ENCODE results near the gene DHFR. TPM values are rescaled to one million over a fixed set of nuclear protein-coding genes. Genes with fewer than 3 reads are reported as not detected.
A peak's percentile ranks its signal among the peaks of the same experiment; 100 is the strongest.

DHFR gene
- total and polyA plus RNA-seq, 4 donors: 41.2 to 58.9 (median 45.1) TPM

- peak in 1 of 6 donors; percentile 2 for DNase-seq (ENCODE audit: low read depth in 4 of 6, low spot score in 6 of 6)
- Histone ChIP-seq H3K27me3 (ENCODE audit: control insufficient read depth, insufficient read depth, low read length) (no peaks in the 10 kb centered on the region), H3K4me3 (ENCODE audit: low read depth, low read length) (no peak overlapping the region), H3K27ac (ENCODE audit: low read depth, low read length) (no peak overlapping the region), H3K4me1 (ENCODE audit: control insufficient read depth, insufficient read depth, low read length) (peaks cover 7% of the 10 kb centered on the region), H3K9me3 (ENCODE audit: control insufficient read depth, insufficient read depth, low read length) (peaks cover 4% of the 10 kb centered on the region), H3K36me3 (ENCODE audit: control insufficient read depth, insufficient read depth, low read length) (no peaks in the 10 kb centered on the region)
- WGBS (ENCODE audit: insufficient coverage): 38% methylated on average over 16 of the region's 17 CpGs
Observed at GRCh38 chr5:80615266-80615914, 39.4 kb downstream of the DHFR start.

- H3K36me3 ChIP-seq (ENCODE audit: control insufficient read depth, insufficient read depth, low read length): no peaks in the 10 kb centered on the region
- no CpG with 5 or more reads among the region's 1 CpG for WGBS (ENCODE audit: insufficient coverage)
- H3K9me3 ChIP-seq (ENCODE audit: control insufficient read depth, insufficient read depth, low read length): peaks cover 4% of the 10 kb centered on the region
- H3K4me1 ChIP-seq (ENCODE audit: control insufficient read depth, insufficient read depth, low read length): no peaks in the 10 kb centered on the region
- H3K27me3 ChIP-seq (ENCODE audit: control insufficient read depth, insufficient read depth, low read length): no peaks in the 10 kb centered on the region
- no peak for DNase-seq (ENCODE audit: low read depth in 4 of 6, low spot score in 6 of 6)
- no peak overlapping the region for H3K4me3 ChIP-seq (ENCODE audit: low read depth, low read length)
- H3K27ac ChIP-seq (ENCODE audit: low read depth, low read length): no peak overlapping the region
Observed at GRCh38 chr5:80609692-80610091, 45.1 kb downstream of the DHFR start.

GRCh38 chr5:80608731-80609130 is 46.1 kb downstream of the DHFR start:
- Histone ChIP-seq H3K4me1 (ENCODE audit: control insufficient read depth, insufficient read depth, low read length) (no peaks in the 10 kb centered on the region), H3K9me3 (ENCODE audit: control insufficient read depth, insufficient read depth, low read length) (peaks cover 4% of the 10 kb centered on the region), H3K27me3 (ENCODE audit: control insufficient read depth, insufficient read depth, low read length) (no peaks in the 10 kb centered on the region), H3K27ac (ENCODE audit: low read depth, low read length) (no peak overlapping the region), H3K36me3 (ENCODE audit: control insufficient read depth, insufficient read depth, low read length) (no peaks in the 10 kb centered on the region), H3K4me3 (ENCODE audit: low read depth, low read length) (no peak overlapping the region)
- no peak for DNase-seq (ENCODE audit: low read depth in 4 of 6, low spot score in 6 of 6)
- WGBS (ENCODE audit: insufficient coverage): no CpG with 5 or more reads among the region's 1 CpG

- peaks cover 4% of the 10 kb centered on the region for H3K9me3 ChIP-seq (ENCODE audit: control insufficient read depth, insufficient read depth, low read length)
- no peak overlapping the region for H3K27ac ChIP-seq (ENCODE audit: low read depth, low read length)
- H3K4me1 ChIP-seq (ENCODE audit: control insufficient read depth, insufficient read depth, low read length): no peaks in the 10 kb centered on the region
- no peaks in the 10 kb centered on the region for H3K36me3 ChIP-seq (ENCODE audit: control insufficient read depth, insufficient read depth, low read length)
- no peak for DNase-seq (ENCODE audit: low read depth in 4 of 6, low spot score in 6 of 6)
- no peak overlapping the region for H3K4me3 ChIP-seq (ENCODE audit: low read depth, low read length)
- H3K27me3 ChIP-seq (ENCODE audit: control insufficient read depth, insufficient read depth, low read length): no peaks in the 10 kb centered on the region
Observed at GRCh38 chr5:80607832-80608231, 47.0 kb downstream of the DHFR start.

- H3K27ac ChIP-seq (ENCODE audit: low read depth, low read length): no peak overlapping the region
- no peaks in the 10 kb centered on the region for H3K4me1 ChIP-seq (ENCODE audit: control insufficient read depth, insufficient read depth, low read length)
- no peak for DNase-seq (ENCODE audit: low read depth in 4 of 6, low spot score in 6 of 6)
- no peaks in the 10 kb centered on the region for H3K27me3 ChIP-seq (ENCODE audit: control insufficient read depth, insufficient read depth, low read length)
- H3K4me3 ChIP-seq (ENCODE audit: low read depth, low read length): no peak overlapping the region
- H3K36me3 ChIP-seq (ENCODE audit: control insufficient read depth, insufficient read depth, low read length): no peaks in the 10 kb centered on the region
- peaks cover 4% of the 10 kb centered on the region for H3K9me3 ChIP-seq (ENCODE audit: control insufficient read depth, insufficient read depth, low read length)
Observed at GRCh38 chr5:80607343-80607742, 47.4 kb downstream of the DHFR start.

GRCh38 chr5:80600943-80601693 is 53.7 kb downstream of the DHFR start:
- Histone ChIP-seq H3K4me1 (ENCODE audit: control insufficient read depth, insufficient read depth, low read length) (peaks cover 5% of the 10 kb centered on the region), H3K27me3 (ENCODE audit: control insufficient read depth, insufficient read depth, low read length) (no peaks in the 10 kb centered on the region), H3K9me3 (ENCODE audit: control insufficient read depth, insufficient read depth, low read length) (no peaks in the 10 kb centered on the region), H3K4me3 (ENCODE audit: low read depth, low read length) (no peak overlapping the region), H3K36me3 (ENCODE audit: control insufficient read depth, insufficient read depth, low read length) (no peaks in the 10 kb centered on the region), H3K27ac (ENCODE audit: low read depth, low read length) (no peak overlapping the region)
- no peak for DNase-seq (ENCODE audit: low read depth in 4 of 6, low spot score in 6 of 6)
- WGBS (ENCODE audit: insufficient coverage): 100% methylated on average over 1 of the region's 2 CpGs

GRCh38 chr5:80597500-80597899 is 57.3 kb downstream of the DHFR start:
- peaks cover 6% of the 10 kb centered on the region for H3K4me1 ChIP-seq (ENCODE audit: control insufficient read depth, insufficient read depth, low read length)
- H3K9me3 ChIP-seq (ENCODE audit: control insufficient read depth, insufficient read depth, low read length): no peaks in the 10 kb centered on the region
- H3K36me3 ChIP-seq (ENCODE audit: control insufficient read depth, insufficient read depth, low read length): no peaks in the 10 kb centered on the region
- no peak for DNase-seq (ENCODE audit: low read depth in 4 of 6, low spot score in 6 of 6)
- H3K4me3 ChIP-seq (ENCODE audit: low read depth, low read length): no peak overlapping the region
- H3K27me3 ChIP-seq (ENCODE audit: control insufficient read depth, insufficient read depth, low read length): no peaks in the 10 kb centered on the region
- no peak overlapping the region for H3K27ac ChIP-seq (ENCODE audit: low read depth, low read length)
- 45% methylated on average over 1 of the region's 7 CpGs for WGBS (ENCODE audit: insufficient coverage)

- DNase-seq (ENCODE audit: low read depth in 4 of 6, low spot score in 6 of 6): no peak
- no peaks in the 10 kb centered on the region for H3K9me3 ChIP-seq (ENCODE audit: control insufficient read depth, insufficient read depth, low read length)
- no peaks in the 10 kb centered on the region for H3K36me3 ChIP-seq (ENCODE audit: control insufficient read depth, insufficient read depth, low read length)
- no peak overlapping the region for H3K27ac ChIP-seq (ENCODE audit: low read depth, low read length)
- H3K4me1 ChIP-seq (ENCODE audit: control insufficient read depth, insufficient read depth, low read length): peaks cover 6% of the 10 kb centered on the region
- no peak overlapping the region for H3K4me3 ChIP-seq (ENCODE audit: low read depth, low read length)
- 100% methylated on average over 2 of the region's 2 CpGs for WGBS (ENCODE audit: insufficient coverage)
- no peaks in the 10 kb centered on the region for H3K27me3 ChIP-seq (ENCODE audit: control insufficient read depth, insufficient read depth, low read length)
Observed at GRCh38 chr5:80594810-80595209, 60.0 kb downstream of the DHFR start.

- 76% methylated on average over 2 of the region's 2 CpGs for WGBS (ENCODE audit: insufficient coverage)
- Histone ChIP-seq H3K4me3 (ENCODE audit: low read depth, low read length) (no peak overlapping the region), H3K9me3 (ENCODE audit: control insufficient read depth, insufficient read depth, low read length) (no peaks in the 10 kb centered on the region), H3K36me3 (ENCODE audit: control insufficient read depth, insufficient read depth, low read length) (no peaks in the 10 kb centered on the region), H3K27ac (ENCODE audit: low read depth, low read length) (no peak overlapping the region), H3K27me3 (ENCODE audit: control insufficient read depth, insufficient read depth, low read length) (no peaks in the 10 kb centered on the region), H3K4me1 (ENCODE audit: control insufficient read depth, insufficient read depth, low read length) (peaks cover 6% of the 10 kb centered on the region)
- DNase-seq (ENCODE audit: low read depth in 4 of 6, low spot score in 6 of 6): no peak
Observed at GRCh38 chr5:80592761-80593160, 62.0 kb downstream of the DHFR start.

- WGBS (ENCODE audit: insufficient coverage): no CpG with 5 or more reads among the region's 1 CpG
- H3K27me3 ChIP-seq (ENCODE audit: control insufficient read depth, insufficient read depth, low read length): no peaks in the 10 kb centered on the region
- no peak for DNase-seq (ENCODE audit: low read depth in 4 of 6, low spot score in 6 of 6)
- H3K36me3 ChIP-seq (ENCODE audit: control insufficient read depth, insufficient read depth, low read length): no peaks in the 10 kb centered on the region
- H3K9me3 ChIP-seq (ENCODE audit: control insufficient read depth, insufficient read depth, low read length): no peaks in the 10 kb centered on the region
- H3K4me3 ChIP-seq (ENCODE audit: low read depth, low read length): no peak overlapping the region
- no peak overlapping the region for H3K27ac ChIP-seq (ENCODE audit: low read depth, low read length)
- peaks cover 6% of the 10 kb centered on the region for H3K4me1 ChIP-seq (ENCODE audit: control insufficient read depth, insufficient read depth, low read length)
Observed at GRCh38 chr5:80592105-80592504, 62.7 kb downstream of the DHFR start.
